K562 (cell line): ENCODE results near the gene ZNRF3. TPM values are rescaled to one million over a fixed set of nuclear protein-coding genes. Genes with fewer than 3 reads are reported as not detected.

ENCODE experiments used
- ASH1L ChIP-seq: fragments of 450-650 bp; IDR thresholded peaks from 2 replicates; pipeline ENCODE4 v1.6.1; 2018; ENCODE audit warnings: borderline replicate concordance, mild to moderate bottlenecking, low read depth; ENCODE audit not compliant: partially characterized antibody
- GTF2A2 ChIP-seq: IDR thresholded peaks from 2 replicates; pipeline ENCODE4 v1.6.1; 2016; ENCODE audit warnings: mild to moderate bottlenecking, missing genetic modification characterization, missing compliant biosample characterization
- LCOR ChIP-seq: sonication (generic); formaldehyde crosslinking; IDR thresholded peaks from 2 replicates; pipeline ENCODE4 v1.8.0; 2022; ENCODE audit warnings: mild to moderate bottlenecking, missing genetic modification reagents
- MTA2 ChIP-seq: fragments of 450-650 bp; IDR thresholded peaks from 2 replicates; pipeline ENCODE4 v1.6.1; 2016; ENCODE audit warnings: low read depth
- POLR2G ChIP-seq: fragments of 200-400 bp; formaldehyde crosslinking; IDR thresholded peaks from 2 replicates; pipeline ENCODE4 v1.6.1; 2017; ENCODE audit warnings: low read depth, mild to moderate bottlenecking, antibody characterized with exemption, low read length, moderate library complexity
- RBFOX2 ChIP-seq: fragments of 200-400 bp; formaldehyde crosslinking; IDR thresholded peaks from 2 replicates; pipeline ENCODE4 v1.6.1; 2017; ENCODE audit warnings: low read depth, mild to moderate bottlenecking, low read length, moderate library complexity
- UBTF ChIP-seq, 2 experiments: IDR thresholded peaks; 2 replicates each; pipeline ENCODE4 v1.6.1; 2012; ENCODE audit warnings: improper control_type of control experiment in 2 of 2, low read depth in 2 of 2, low read length in 2 of 2, borderline replicate concordance in 1 of 2
- YY1 ChIP-seq, 3 experiments: IDR thresholded peaks; 2 replicates each; pipeline ENCODE4 v1.6.1; 2011; ENCODE audit warnings: low read length in 2 of 3, mild to moderate bottlenecking in 2 of 3, moderate library complexity in 2 of 3, borderline replicate concordance in 1 of 3, control low read depth in 1 of 3, low read depth in 1 of 3; ENCODE audit not compliant: insufficient read depth in 3 of 3, insufficient replicate concordance in 2 of 3, control insufficient read depth in 1 of 3, insufficient read length in 1 of 3; ENCODE audit errors: extremely low read depth in 1 of 3
- ZBTB7A ChIP-seq: IDR thresholded peaks from 2 replicates; pipeline ENCODE4 v1.6.1; 2011; ENCODE audit warnings: low read depth, mild to moderate bottlenecking, low read length, moderate library complexity, borderline replicate concordance; ENCODE audit not compliant: control insufficient read depth
- ZFPM2 ChIP-seq: fragments of 250-450 bp; sonication (Bioruptor Pico); IDR thresholded peaks from 2 replicates; pipeline ENCODE4 v1.5.1; 2022; ENCODE audit warnings: mild to moderate bottlenecking
- ZNF551 ChIP-seq: fragments of 250-450 bp; sonication (Bioruptor Pico); IDR thresholded peaks from 2 replicates; pipeline ENCODE4 v1.5.0; 2021; ENCODE audit warnings: mild to moderate bottlenecking, moderate library complexity
- polyA plus RNA-seq, 8 experiments: library from polyadenylated mRNA; depleted of rRNA in 4 of 8; stranded (reverse) in 5 of 8; unstranded in 3 of 8; fragments of >200 nt; fragmentation: Nextera tagmentation in 2 of 8; fragmentation: Illumina TruSeq in 1 of 8; extraction: Ambion mirVana in 2 of 8; extraction: Trizol in 1 of 8; gene quantifications; 2 replicates each; pipeline versions ENCODE4 v1.2.1 to v1.2.3, GENCODE V29; 2011 to 2014; ENCODE audit warnings: inconsistent platforms in 1 of 8, missing spikeins in 1 of 8
- total RNA-seq, 7 experiments: library from RNA; depleted of rRNA in 6 of 7; stranded (reverse); fragments of >200 nt in 6 of 7; fragmentation: Illumina TruSeq in 2 of 7; extraction: Trizol in 2 of 7; gene quantifications; 2 replicates each; pipeline versions ENCODE4 v1.2.1 to v1.2.3, GENCODE V29; 2011 to 2021; ENCODE audit warnings: low replicate concordance in 1 of 7
- TF ChIP-seq, protein P1 (sequence below): fragments of 250-450 bp; sonication (Bioruptor Pico); IDR thresholded peaks from 2 replicates; pipeline ENCODE4 v1.4.0; 2020
- TF ChIP-seq, protein P2 (sequence below): fragments of 250-450 bp; sonication (Bioruptor Pico); IDR thresholded peaks from 2 replicates; pipeline ENCODE4 v1.5.0; 2021; ENCODE audit warnings: mild to moderate bottlenecking, moderate library complexity

The ZNRF3 gene
- total and polyA plus RNA-seq, 9 of the 15 experiments (the other 6 are each of a cell fraction or from before 2014, with no cell fraction given) = 0.41 to 5.9 (median 1.7) TPM

- no peak for TF ChIP-seq ZNF551
- peak in 1 of 2 experiments; percentile 45; a peak in 1 of 4 replicates for TF ChIP-seq UBTF (IDR thresholded peaks at IDR 0.05; ENCODE audit: borderline replicate concordance in 1 of 2, low read depth in 2 of 2, low read length in 2 of 2)
- TF ChIP-seq MTA2 = no peak
- TF ChIP-seq ZBTB7A = peak; percentile 46; the same call in 1 of the 2 replicates
- no peak for TF ChIP-seq ZFPM2 (CRISPR knock-in tag)
- TF ChIP-seq POLR2G = peak; percentile 23; the same call in 1 of the 2 replicates
- TF ChIP-seq ASH1L = no peak
- TF ChIP-seq, protein P1, sequence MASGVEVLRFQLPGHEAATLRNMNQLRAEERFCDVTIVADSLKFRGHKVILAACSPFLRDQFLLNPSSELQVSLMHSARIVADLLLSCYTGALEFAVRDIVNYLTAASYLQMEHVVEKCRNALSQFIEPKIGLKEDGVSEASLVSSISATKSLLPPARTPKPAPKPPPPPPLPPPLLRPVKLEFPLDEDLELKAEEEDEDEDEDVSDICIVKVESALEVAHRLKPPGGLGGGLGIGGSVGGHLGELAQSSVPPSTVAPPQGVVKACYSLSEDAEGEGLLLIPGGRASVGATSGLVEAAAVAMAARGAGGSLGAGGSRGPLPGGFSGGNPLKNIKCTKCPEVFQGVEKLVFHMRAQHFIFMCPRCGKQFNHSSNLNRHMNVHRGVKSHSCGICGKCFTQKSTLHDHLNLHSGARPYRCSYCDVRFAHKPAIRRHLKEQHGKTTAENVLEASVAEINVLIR (CRISPR knock-in tag) = no peak
- TF ChIP-seq, protein P2, sequence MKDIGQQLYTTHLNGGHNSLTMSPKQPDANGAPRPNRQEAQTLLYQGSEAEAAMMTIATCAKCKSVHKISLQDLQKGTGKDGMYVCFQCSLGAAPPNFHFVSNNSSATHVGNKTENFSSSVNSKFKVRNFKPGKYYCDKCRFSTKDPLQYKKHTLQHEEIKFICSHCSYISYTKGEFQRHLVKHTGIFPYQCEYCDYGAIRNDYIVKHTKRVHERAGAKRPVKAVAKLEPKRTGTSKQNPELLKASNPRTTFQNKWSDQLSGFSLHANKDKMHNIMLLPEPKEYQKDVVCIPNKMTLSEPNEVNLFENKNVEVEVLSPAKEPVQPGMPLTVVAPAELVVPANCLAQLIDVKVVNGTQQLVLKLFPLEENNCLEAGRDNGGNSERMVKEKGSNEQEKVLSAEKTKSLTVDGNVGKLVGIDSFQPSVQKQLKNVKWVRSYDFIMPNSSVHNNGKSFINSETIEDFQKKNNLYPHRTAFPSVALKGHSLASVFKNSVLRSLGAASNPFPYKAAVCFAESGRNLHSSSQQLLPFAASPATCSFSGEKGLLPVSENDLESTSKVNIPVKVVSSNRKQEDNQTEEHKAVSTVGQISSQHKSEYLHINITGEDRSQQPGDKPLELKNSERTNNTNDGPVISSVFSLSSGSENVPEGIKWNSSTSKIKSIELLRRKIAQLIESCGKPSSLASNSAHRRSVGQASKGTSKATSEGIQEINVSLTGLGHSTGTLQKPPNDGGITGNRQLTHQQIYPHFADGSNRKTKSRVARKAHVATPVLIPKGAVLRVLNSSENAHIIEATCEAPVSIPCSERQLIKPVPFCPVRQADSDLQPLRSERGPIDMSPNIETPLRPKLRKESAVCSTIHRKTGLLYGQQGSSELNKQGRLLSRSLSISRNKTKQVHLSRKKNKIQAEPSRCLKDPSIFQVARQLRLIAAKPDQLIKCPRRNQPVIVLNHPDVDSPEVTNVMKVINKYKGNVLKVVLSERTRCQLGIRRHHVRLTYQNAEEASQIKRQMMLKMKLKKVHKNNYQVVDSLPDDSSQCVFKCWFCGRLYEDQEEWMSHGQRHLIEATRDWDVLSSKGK (CRISPR knock-in tag) = no peak
- TF ChIP-seq YY1 (IDR thresholded peaks at IDR 0.05; ENCODE audit: borderline replicate concordance in 1 of 3, control insufficient read depth in 1 of 3, extremely low read depth in 1 of 3, insufficient read depth in 3 of 3, insufficient read length in 1 of 3, insufficient replicate concordance in 2 of 3, low read depth in 1 of 3, low read length in 2 of 3) = peak in 1 of 3 experiments; percentile 31
- 0 out of 2 replicates have a peak, but pooled peaks have one; percentile 27 for TF ChIP-seq RBFOX2
- TF ChIP-seq LCOR (CRISPR knock-in tag) = no peak
- no peak for TF ChIP-seq GTF2A2
Measured at GRCh38 chr22:28883917-28884746, 760 bp downstream of the ZNRF3 start (continued).
